Right lobe of liver (tissue), 6 donors: Measurements from ENCODE around the gene RGSL1. TPM values are rescaled to one million over a fixed set of nuclear protein-coding genes. Genes with fewer than 3 reads are reported as not detected.

Experiments used
- ATAC-seq, 4 donors: fragments of 200-7000 bp; cut with Tn5 transposase; one replicate each; pipeline ENCODE4 v1.9.1; 2020; ENCODE audit warnings: mild to moderate bottlenecking in 4 of 4, moderate library complexity in 4 of 4
- DNase-seq, 3 donors: peaks; one replicate each; pipeline ENCODE4 v3.0.0-alpha.2; 2020
- H3K27ac ChIP-seq, 3 donors: fragments of 200-600 bp; one replicate each; pipeline ENCODE4 v1.8.0; 2022
- H3K27me3 ChIP-seq, 2 donors: fragments of 200-600 bp; one replicate each; pipeline ENCODE4 v1.8.0; 2022
- H3K36me3 ChIP-seq, 4 donors: fragments of 200-600 bp; sonication (generic) in 1 of 4; one replicate each; pipeline versions ENCODE4 v1.5.1 to v1.8.0; 2017 to 2022; ENCODE audit warnings: control low read depth in 1 of 4
- H3K4me1 ChIP-seq, 4 donors: fragments of 200-600 bp; sonication (generic) in 1 of 4; one replicate each; pipeline versions ENCODE4 v1.5.1 to v1.8.0; 2017 to 2022; ENCODE audit warnings: control low read depth in 1 of 4
- H3K4me3 ChIP-seq, 3 donors: fragments of 200-600 bp; one replicate each; pipeline ENCODE4 v1.8.0; 2022
- H3K9me3 ChIP-seq, 4 donors: fragments of 200-600 bp; sonication (generic) in 1 of 4; one replicate each; pipeline versions ENCODE4 v1.5.1 to v1.8.0; 2017 to 2022; ENCODE audit warnings: control low read depth in 1 of 4
- POLR2A ChIP-seq: fragments of 450-650 bp; IDR thresholded peaks from one replicate; pipeline ENCODE4 v1.6.1; 2017; ENCODE audit warnings: antibody characterized with exemption, mild to moderate bottlenecking
- WGBS: methylation state at CpG from one replicate; pipeline ENCODE4 v1.1.6; 2018; ENCODE audit warnings: low coverage, low lambda C conversion rate; ENCODE audit not compliant: insufficient coverage; ENCODE audit errors: missing lambda C conversion rate; 5-methylcytosine and 5-hydroxymethylcytosine counted together
- intact Hi-C, 2 donors: fragments of 100-400 bp; cut with DNase I; formaldehyde crosslinking; loops; one replicate each; pipeline versions ENCODE4 v1.11.2 to v1.14.1; 2022
- small RNA-seq, 2 experiments: library from RNA; depleted of rRNA; stranded (forward); fragments of <200 nt; gene quantifications; one replicate each; pipeline ENCODE3, GENCODE V24; 2016
- total RNA-seq, 6 experiments: library from RNA; depleted of rRNA in 2 of 6; stranded (reverse); fragments of >200 nt in 2 of 6; fragmentation: NEBNext Ultra II Directional in 3 of 6; extraction: Animal tissue kit (Norgen Biotek cat#: 25700) in 3 of 6; gene quantifications; one replicate each; pipeline versions ENCODE4 v1.1.0 to v1.2.4, GENCODE V29; 2016 to 2023
- TF ChIP-seq, protein P1 (sequence below), 4 donors: fragments of 200-600 bp in 3 of 4; fragments of 450-650 bp in 1 of 4; IDR thresholded peaks; one replicate each; pipeline versions ENCODE4 v1.5.1 to v1.8.0; 2016 to 2022; ENCODE audit warnings: antibody characterized with exemption in 4 of 4, mild to moderate bottlenecking in 2 of 4
- donor health status: DM: no; HTN: yes; CAD: no.
- donor health status: DM: no; HTN: no; CAD: no.
- donor health status: DM: no; HTN: no; CAD: no.
- donor health status: DM: no; HTN: yes; CAD: no.
- donor health status: DM: no; HTN: yes; CAD: no.

Gene RGSL1
- total RNA-seq, 6 experiments from 2014 or later, result not detected

DNA sequence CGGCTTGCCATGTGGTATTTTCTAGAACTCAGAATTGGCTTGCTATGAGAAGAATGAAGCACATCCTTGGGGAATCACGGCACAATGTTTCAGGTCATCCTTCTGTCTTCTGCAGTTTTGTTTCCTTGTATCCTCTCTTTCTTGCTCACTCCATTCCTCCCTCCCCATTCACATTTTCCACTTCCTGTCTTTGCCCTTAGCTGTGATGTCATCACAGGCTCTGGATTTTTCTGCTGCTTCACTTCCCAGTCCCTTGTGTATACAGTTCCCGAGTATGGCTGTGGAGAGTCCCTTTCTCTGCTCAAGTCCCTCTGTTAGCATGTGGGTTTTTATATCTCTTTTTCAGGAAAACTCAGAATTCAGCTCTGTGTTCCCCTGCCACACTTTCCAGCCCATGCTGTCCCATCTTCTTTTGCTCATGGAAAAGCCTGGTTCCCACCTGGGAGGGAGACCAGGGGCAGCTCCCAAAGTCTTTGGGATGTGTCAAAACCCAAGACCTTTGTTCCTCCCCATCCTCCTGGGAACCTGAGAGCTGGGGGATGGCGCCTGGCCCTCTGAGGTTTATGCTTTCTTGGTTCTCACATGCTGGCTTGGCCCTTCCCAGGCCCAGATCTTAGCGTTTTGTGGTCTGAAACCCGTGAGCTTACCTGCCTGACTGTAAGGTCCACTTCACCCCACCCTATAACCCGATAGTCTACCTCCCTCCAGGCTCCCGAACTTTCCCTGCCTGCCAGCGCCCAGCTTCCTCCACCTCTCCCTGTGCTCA is 159.1 kb downstream of the RGSL1 start:
- Histone ChIP-seq H3K36me3 (no peaks in the 10 kb centered on the region), H3K4me3 (no peak overlapping the region), H3K27ac (no peak overlapping the region), H3K4me1 (peaks cover 0 to 6% (median 1%) of the 10 kb centered on the region in 4 donors), H3K27me3 (no peaks in the 10 kb centered on the region), H3K9me3 (no peaks in the 10 kb centered on the region)
- ATAC-seq, result peak in 1 of 4 donors; percentile 12
- intact Hi-C loops, result no loop called here
- 67% methylated on average over 8 of the region's 9 CpGs for WGBS
- TF ChIP-seq, protein P1, sequence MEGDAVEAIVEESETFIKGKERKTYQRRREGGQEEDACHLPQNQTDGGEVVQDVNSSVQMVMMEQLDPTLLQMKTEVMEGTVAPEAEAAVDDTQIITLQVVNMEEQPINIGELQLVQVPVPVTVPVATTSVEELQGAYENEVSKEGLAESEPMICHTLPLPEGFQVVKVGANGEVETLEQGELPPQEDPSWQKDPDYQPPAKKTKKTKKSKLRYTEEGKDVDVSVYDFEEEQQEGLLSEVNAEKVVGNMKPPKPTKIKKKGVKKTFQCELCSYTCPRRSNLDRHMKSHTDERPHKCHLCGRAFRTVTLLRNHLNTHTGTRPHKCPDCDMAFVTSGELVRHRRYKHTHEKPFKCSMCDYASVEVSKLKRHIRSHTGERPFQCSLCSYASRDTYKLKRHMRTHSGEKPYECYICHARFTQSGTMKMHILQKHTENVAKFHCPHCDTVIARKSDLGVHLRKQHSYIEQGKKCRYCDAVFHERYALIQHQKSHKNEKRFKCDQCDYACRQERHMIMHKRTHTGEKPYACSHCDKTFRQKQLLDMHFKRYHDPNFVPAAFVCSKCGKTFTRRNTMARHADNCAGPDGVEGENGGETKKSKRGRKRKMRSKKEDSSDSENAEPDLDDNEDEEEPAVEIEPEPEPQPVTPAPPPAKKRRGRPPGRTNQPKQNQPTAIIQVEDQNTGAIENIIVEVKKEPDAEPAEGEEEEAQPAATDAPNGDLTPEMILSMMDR (IDR thresholded peaks at IDR 0.05), result no peak
- no peak for TF ChIP-seq POLR2A
- no peak for DNase-seq

Small RNA genes lying within 50 kb of the gene (small RNA-seq; reads per million reads assigned to genes)
- 0 reads per million in 2 experiments for gene RF00017

Other genes with a start within 250 kb of the RGSL1 start
- 100 to 1,000 TPM; 184 to 493 (median 389) TPM for gene GLUL, start 58.4 kb upstream of the RGSL1 start, total RNA-seq
- not detected for gene TEDDM1, start 49.5 kb upstream of the RGSL1 start, total RNA-seq
- 1 to 10 TPM; 1.8 to 3.3 (median 2.1) TPM for gene RNASEL, start 139.1 kb downstream of the RGSL1 start, total RNA-seq
- gene RGS16, start 154.2 kb downstream of the RGSL1 start, total RNA-seq, result 1 to 10 TPM in 3 of 6 experiments, under 1 TPM in 3; 0.15 to 3.4 (median 0.99) TPM
- gene RGS8, start 234.4 kb downstream of the RGSL1 start, total RNA-seq, result not detected